Activated CD4-positive, alpha-beta T cell treated with anti-CD3 and anti-CD28 coated beads, Interleukin-2, amount 50 U/mL, for 24 hours (primary cell): ENCODE results near the gene TPO.

Experiments
- DNase-seq, 2 donors: peaks; one replicate each; pipeline ENCODE4 v3.0.0-alpha.2; 2020; ENCODE audit warnings: low read depth in 1 of 2, low spot score in 1 of 2

TPO gene

GRCh38 chr2:1446301-1446700, 33.0 kb downstream of the TPO start:
- DNase-seq: no peak

DNA sequence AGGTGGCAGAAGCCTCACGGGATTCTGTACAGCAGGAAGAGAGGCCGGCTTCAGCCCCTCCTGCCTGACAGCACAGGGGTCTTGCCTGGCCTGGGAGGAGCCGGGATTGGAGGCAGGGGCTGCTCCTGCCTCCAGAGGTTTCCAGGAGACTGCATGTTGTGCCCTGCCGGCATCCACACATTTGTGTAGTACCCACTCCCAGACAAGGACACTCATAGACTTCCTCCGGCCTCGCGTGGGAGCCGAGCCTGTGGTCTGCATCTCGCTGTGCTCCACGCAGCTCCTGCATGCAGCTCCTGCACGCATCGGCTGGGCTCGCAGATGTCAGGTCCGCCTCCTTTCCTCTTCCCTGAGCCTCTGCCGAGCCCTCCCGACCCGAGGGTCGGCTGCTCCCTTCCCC, 34.7 kb downstream of the TPO start:
- DNase-seq: no peak

DNA sequence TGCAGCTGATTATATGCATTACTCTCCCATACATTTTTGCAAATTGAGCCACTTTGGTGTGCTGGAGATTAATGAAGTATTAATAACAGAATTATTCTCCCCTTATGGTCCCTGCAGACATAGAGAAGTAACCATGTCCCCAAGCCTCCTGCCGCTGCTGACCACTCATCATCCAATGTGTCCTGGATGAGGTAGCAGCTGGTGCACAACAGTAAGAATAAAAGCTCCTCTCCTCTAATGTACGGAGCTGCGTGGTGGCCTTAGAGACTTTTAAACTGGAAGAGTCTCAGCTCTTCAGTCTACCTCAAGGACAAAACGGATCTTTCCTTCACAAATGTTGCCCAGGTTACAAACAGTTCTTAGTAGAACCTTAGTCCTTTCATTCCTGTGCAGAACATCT, 37.7 kb downstream of the TPO start:
- no peak for DNase-seq

- no peak for DNase-seq
Observed at GRCh38 chr2:1451422-1451821, 38.2 kb downstream of the TPO start.

- no peak for DNase-seq
Observed at GRCh38 chr2:1453561-1453960, 40.3 kb downstream of the TPO start.

DNA sequence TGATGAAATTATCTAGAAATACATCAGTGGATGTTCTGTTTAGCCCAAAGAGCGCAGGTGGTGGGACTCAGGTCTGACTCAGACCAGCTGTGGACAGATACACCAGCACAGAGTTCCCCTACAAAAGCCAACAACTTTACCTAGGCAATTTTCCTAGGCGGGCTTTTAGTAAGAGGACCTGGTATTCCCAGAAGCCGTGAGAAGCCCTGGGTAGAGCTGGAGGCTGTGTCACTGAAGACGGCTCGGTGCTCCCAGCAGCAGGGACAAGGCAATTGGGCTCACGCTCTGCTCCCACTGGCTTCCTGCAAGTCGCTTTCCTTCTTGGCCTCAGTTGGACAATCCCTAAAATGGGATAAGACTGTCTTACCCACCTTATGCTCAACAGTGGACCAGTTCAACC, 41.1 kb downstream of the TPO start:
- DNase-seq: no peak

DNA sequence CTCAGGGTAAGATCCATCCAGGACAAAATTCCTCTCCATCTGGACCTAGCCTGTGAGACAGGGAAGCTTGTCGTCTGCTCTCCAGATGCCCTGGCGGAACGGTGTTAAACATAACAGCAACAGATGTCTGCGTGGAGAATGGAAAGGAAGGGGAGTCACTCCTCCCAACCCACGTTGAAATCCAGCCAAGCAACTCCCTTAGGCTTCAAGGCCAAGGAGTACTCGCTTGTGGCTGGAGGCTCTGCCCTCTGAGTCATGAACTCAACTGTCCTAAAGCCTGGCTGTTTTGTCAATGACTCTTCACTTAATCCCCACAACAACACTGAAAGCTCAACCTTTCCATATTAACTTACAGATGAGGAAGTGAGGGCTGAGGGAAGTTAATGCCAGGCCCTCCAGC, 42.2 kb downstream of the TPO start:
- no peak for DNase-seq

DNA sequence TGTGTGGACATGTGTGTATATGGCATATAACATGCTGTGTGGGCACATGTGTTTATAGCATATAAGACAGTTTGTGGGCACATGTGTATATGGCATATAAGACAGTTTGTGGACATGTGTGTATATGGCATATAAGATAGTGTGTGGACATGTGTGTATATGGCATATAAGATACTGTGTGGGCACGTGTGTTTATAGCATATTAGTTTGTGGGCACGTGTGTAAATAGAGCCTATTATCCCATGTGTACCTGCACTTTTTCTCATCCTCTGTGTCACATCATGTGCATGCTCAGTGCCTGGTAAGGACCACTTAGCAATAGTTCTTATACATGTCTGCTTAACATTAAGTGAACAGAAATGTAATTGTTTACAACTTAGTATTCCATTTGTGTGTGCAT, 45.2 kb downstream of the TPO start:
- DNase-seq: no peak

GRCh38 chr2:1459727-1460126, 46.5 kb downstream of the TPO start:
- DNase-seq: no peak

GRCh38 chr2:1460851-1461418, 47.7 kb downstream of the TPO start:
- no peak for DNase-seq

- DNase-seq: no peak
Observed at GRCh38 chr2:1461507-1462390, 48.5 kb downstream of the TPO start.

GRCh38 chr2:1462994-1463393, 49.7 kb downstream of the TPO start:
- no peak for DNase-seq

- no peak for DNase-seq
Observed at GRCh38 chr2:1472350-1472749, 59.1 kb downstream of the TPO start.

DNA sequence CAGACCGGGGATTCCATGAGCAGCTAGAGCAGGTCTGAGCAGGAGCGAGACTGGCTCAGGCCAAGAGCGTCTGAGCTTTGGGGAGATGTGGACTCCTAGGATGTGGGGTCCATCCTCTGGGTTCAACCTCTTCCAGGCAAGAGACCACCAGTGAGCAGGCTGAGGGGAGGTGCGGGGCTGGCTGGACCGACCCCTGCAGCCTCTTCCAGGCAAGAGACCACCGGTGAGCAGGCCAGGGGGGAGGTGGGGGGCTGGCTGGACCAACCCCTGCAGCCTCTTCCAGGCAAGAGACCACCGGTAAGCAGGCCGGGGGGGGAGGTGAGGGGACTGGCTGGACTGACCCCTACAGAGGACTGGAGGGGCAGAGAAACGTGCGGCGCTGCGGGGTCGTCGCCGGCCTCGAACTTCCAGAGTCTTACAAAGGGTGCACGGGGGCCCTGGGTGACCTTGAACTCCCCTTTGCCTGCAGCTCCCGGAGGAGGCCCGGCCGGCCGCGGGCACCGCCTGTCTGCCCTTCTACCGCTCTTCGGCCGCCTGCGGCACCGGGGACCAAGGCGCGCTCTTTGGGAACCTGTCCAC, 63.4 kb downstream of the TPO start:
- no peak for DNase-seq

GRCh38 chr2:1477196-1478040, 64.2 kb downstream of the TPO start:
- DNase-seq: no peak

GRCh38 chr2:1478311-1479305, 65.3 kb downstream of the TPO start:
- DNase-seq: no peak

DNA sequence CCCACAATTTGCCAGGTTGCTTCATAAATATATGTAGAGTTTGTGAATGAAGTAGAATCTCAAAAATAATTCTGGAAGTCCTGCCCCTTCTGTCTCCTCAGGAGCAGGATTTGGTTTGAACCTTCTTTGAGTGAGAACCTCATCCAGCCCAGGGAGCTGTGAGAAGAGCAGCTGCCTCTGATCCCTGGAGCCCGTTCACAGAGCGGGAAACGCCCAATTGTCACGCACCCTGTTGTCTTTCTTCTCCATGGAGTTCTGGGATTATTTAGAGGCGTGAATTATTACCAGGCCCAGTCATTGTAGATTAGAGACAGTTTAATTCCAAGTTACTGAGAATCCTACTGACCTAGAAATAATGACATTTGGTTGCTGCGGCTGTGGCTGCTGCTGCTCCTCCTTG, 66.1 kb downstream of the TPO start:
- DNase-seq: no peak

DNA sequence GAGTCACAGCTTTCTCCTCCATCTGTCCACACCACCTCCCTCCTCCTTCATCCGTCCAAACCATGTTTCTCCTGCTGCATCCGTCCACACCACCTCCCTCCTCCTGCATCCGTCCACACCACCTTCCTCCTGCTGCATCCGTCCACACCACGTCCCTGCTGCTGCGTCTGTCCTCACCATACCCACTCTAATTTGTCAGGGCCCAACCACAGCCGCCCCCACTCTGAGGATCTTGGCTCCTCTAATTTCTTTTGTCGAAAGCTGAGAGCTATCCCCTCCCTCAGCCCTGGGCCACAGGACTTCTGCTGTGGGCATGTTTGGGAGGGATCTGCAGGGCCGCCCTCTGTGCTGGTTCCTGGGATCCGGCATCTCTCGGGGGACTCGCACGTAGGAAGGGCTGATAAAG, 67.4 kb downstream of the TPO start:
- no peak for DNase-seq

GRCh38 chr2:1481406-1482252, 68.4 kb downstream of the TPO start:
- no peak for DNase-seq
